BJ (cell line): Measurements from ENCODE around the gene MB21D2. TPM values are rescaled to one million over a fixed set of nuclear protein-coding genes. Genes with fewer than 3 reads are reported as not detected.

Source experiments
- CTCF ChIA-PET: fragments of 350-600 bp; formaldehyde crosslinking; extraction: SDS; loops from one replicate; lab custom pipeline; 2021; ENCODE audit warnings: antibody characterized with exemption, inconsistent platforms; lab: Yijun Ruan, JAX
- POLR2A ChIA-PET: fragments of 300-600 bp; sonication (Branson Sonifier 250); formaldehyde crosslinking; extraction: SDS; loops from one replicate; lab custom pipeline; 2021; ENCODE audit warnings: antibody characterized with exemption; lab: Charles Lee
- DNase-seq: peaks from one replicate; pipeline ENCODE4 v3.0.0-alpha.2; 2011; ENCODE audit warnings: low read depth
- H3K27me3 ChIP-seq: 2 replicates; pipeline ENCODE4 v1.6.0; 2011; ENCODE audit warnings: low read length; ENCODE audit not compliant: control insufficient read depth, insufficient read depth
- H3K36me3 ChIP-seq: 2 replicates; pipeline ENCODE4 v1.5.1; 2011; ENCODE audit warnings: low read length; ENCODE audit not compliant: control insufficient read depth, insufficient read depth
- H3K4me3 ChIP-seq: 2 replicates; pipeline ENCODE4 v1.5.1; 2011; ENCODE audit warnings: low read depth, mild to moderate bottlenecking, control low read depth, low read length
- CTCF ChIP-seq: IDR thresholded peaks from 2 replicates; pipeline ENCODE4 v1.5.1; 2011; ENCODE audit warnings: low read depth, mild to moderate bottlenecking, control low read depth, inconsistent platforms, low read length, moderate library complexity; ENCODE audit not compliant: insufficient read depth
- polyA plus RNA-seq: library from polyadenylated mRNA; depleted of rRNA; stranded (reverse); fragments of >200 nt; gene quantifications from 2 replicates; pipeline ENCODE4 v1.2.3, GENCODE V29; 2011

MB21D2 gene
- polyA plus RNA-seq, 1 experiment, result 12.3 TPM

- DNase-seq, result no peak
- Histone ChIP-seq H3K36me3 (no peaks in the 10 kb centered on the region), H3K4me3 (peak overlapping the region; percentile 79), H3K27me3 (no peaks in the 10 kb centered on the region)
- CTCF ChIA-PET, result interaction anchor here (0.6 to 9.1 kb wide), 10 partner anchors 12 to 123 kb away, joined by 3 to 69 read pairs (median 4); no protein-coding TSS in a partner anchor
- POLR2A ChIA-PET, result no interaction called here
- TF ChIP-seq CTCF, result no peak
Measured at GRCh38 chr3:192918275-192918588, 576 bp upstream of the MB21D2 start.

- H3K36me3 ChIP-seq, result no peaks in the 10 kb centered on the region
- no peaks in the 10 kb centered on the region for H3K27me3 ChIP-seq
- no peak for TF ChIP-seq CTCF
- CTCF ChIA-PET, result interaction anchor here (0.8 to 9.1 kb wide), 10 partner anchors 13 to 125 kb away, joined by 3 to 69 read pairs (median 4); no protein-coding TSS in a partner anchor
- H3K4me3 ChIP-seq, result peak overlapping the region; percentile 79
- POLR2A ChIA-PET, result interaction anchor here (1.0 kb wide), 1 partner anchor 39 kb away, joined by 3 read pairs; no protein-coding TSS in a partner anchor
- DNase-seq, result no peak
Measured at GRCh38 chr3:192917028-192917403, 640 bp downstream of the MB21D2 start.

- TF ChIP-seq CTCF, result no peak
- ChIA-PET CTCF (interaction anchor here (0.8 to 9.1 kb wide), 8 partner anchors 14 to 125 kb away, joined by 3 to 69 read pairs (median 4); no protein-coding TSS in a partner anchor), POLR2A (interaction anchor here (1.0 kb wide), 1 partner anchor 38 kb away, joined by 3 read pairs; no protein-coding TSS in a partner anchor)
- H3K36me3 ChIP-seq, result no peaks in the 10 kb centered on the region
- H3K27me3 ChIP-seq, result no peaks in the 10 kb centered on the region
- H3K4me3 ChIP-seq, result peak overlapping the region; percentile 79
- no peak for DNase-seq
Measured at GRCh38 chr3:192916371-192917027, 1.2 kb downstream of the MB21D2 start.

GRCh38 chr3:192915722-192916121 lies 1.9 kb downstream of the MB21D2 start:
- H3K4me3 ChIP-seq, result peak overlapping the region; percentile 79
- H3K27me3 ChIP-seq, result no peaks in the 10 kb centered on the region
- TF ChIP-seq CTCF, result no peak
- ChIA-PET CTCF (interaction anchor here (1.0 to 9.1 kb wide), 9 partner anchors 9 to 126 kb away, joined by 3 to 69 read pairs (median 5); no protein-coding TSS in a partner anchor), POLR2A (interaction anchor here (0.7 kb wide), 1 partner anchor 49 kb away, joined by 3 read pairs; no protein-coding TSS in a partner anchor)
- no peak for DNase-seq
- no peaks in the 10 kb centered on the region for H3K36me3 ChIP-seq

GRCh38 chr3:192915304-192915703 lies 2.4 kb downstream of the MB21D2 start:
- no peaks in the 10 kb centered on the region for H3K36me3 ChIP-seq
- H3K4me3 ChIP-seq, result peak overlapping the region; percentile 79; the same call in 1 of the 2 replicates
- no peaks in the 10 kb centered on the region for H3K27me3 ChIP-seq
- TF ChIP-seq CTCF, result peak; percentile 50
- CTCF ChIA-PET, result interaction anchor here (0.5 to 9.1 kb wide), 13 partner anchors 9 to 126 kb away, joined by 3 to 69 read pairs (median 4); no protein-coding TSS in a partner anchor
- POLR2A ChIA-PET, result interaction anchor here (0.7 to 1.2 kb wide), 2 partner anchors 49 to 112 kb away, joined by 3 to 5 read pairs; no protein-coding TSS in a partner anchor
- DNase-seq, result no peak
